H9 (cell line): ENCODE results near the gene LSP1. TPM values are rescaled to one million over a fixed set of nuclear protein-coding genes. Genes with fewer than 3 reads are reported as not detected.

ENCODE experiments used
- DNase-seq: peaks from one replicate; pipeline ENCODE4 v3.0.0-alpha.2; 2017
- H2AFZ ChIP-seq: one replicate; pipeline ENCODE4 v1.6.1; 2013; ENCODE audit warnings: mild to moderate bottlenecking, low read length, control low read depth, moderate library complexity
- H2AK5ac ChIP-seq: 2 replicates; pipeline ENCODE4 v1.6.1; 2013; ENCODE audit warnings: low read length, control low read depth, mixed read lengths; ENCODE audit not compliant: insufficient read length
- H2BK120ac ChIP-seq: one replicate; pipeline ENCODE4 v1.6.1; 2013; ENCODE audit warnings: low read depth, mild to moderate bottlenecking, low read length, control low read depth, inconsistent platforms; ENCODE audit not compliant: poor library complexity, severe bottlenecking
- H2BK12ac ChIP-seq: 2 replicates; pipeline ENCODE4 v1.6.1; 2013; ENCODE audit warnings: low read length, control low read depth, mixed read lengths, low read depth; ENCODE audit not compliant: insufficient read length
- H2BK15ac ChIP-seq: 2 replicates; pipeline ENCODE4 v1.6.1; 2013; ENCODE audit warnings: low read depth, low read length, control low read depth
- H2BK20ac ChIP-seq: one replicate; pipeline ENCODE4 v1.6.1; 2013; ENCODE audit warnings: low read depth, mild to moderate bottlenecking, low read length, control low read depth, inconsistent platforms; ENCODE audit not compliant: poor library complexity, severe bottlenecking
- H2BK5ac ChIP-seq: 2 replicates; pipeline ENCODE4 v1.6.1; 2013; ENCODE audit warnings: low read length, control low read depth, mixed read lengths; ENCODE audit not compliant: insufficient read length
- H3K14ac ChIP-seq: 2 replicates; pipeline ENCODE4 v1.6.1; 2013; ENCODE audit warnings: low read length, control low read depth; ENCODE audit not compliant: insufficient read depth
- H3K18ac ChIP-seq: 2 replicates; pipeline ENCODE4 v1.6.1; 2013; ENCODE audit warnings: low read depth, mild to moderate bottlenecking, mixed read lengths, low read length, control low read depth; ENCODE audit not compliant: insufficient read length
- H3K23ac ChIP-seq: 2 replicates; pipeline ENCODE4 v1.6.1; 2013; ENCODE audit warnings: low read length, control low read depth, mixed read lengths, low read depth; ENCODE audit not compliant: insufficient read length
- H3K23me2 ChIP-seq: 2 replicates; pipeline ENCODE4 v1.6.1; 2013; ENCODE audit warnings: low read depth, mild to moderate bottlenecking, mixed read lengths, low read length, control low read depth; ENCODE audit not compliant: insufficient read length, poor library complexity, severe bottlenecking
- H3K27ac ChIP-seq: 2 replicates; pipeline ENCODE4 v1.5.1; 2013; ENCODE audit warnings: low read length, control low read depth, mixed read lengths, low read depth; ENCODE audit not compliant: insufficient read length
- H3K27me3 ChIP-seq: 2 replicates; pipeline ENCODE4 v1.6.1; 2013; ENCODE audit warnings: low read length, control low read depth, inconsistent platforms; ENCODE audit not compliant: insufficient read depth
- H3K4ac ChIP-seq: 2 replicates; pipeline ENCODE4 v1.6.1; 2013; ENCODE audit warnings: low read depth, mild to moderate bottlenecking, control low read depth, inconsistent platforms, low read length, moderate library complexity
- H3K4me1 ChIP-seq: 2 replicates; pipeline ENCODE4 v1.6.1; 2013; ENCODE audit warnings: low read length, control low read depth, inconsistent platforms; ENCODE audit not compliant: insufficient read depth
- H3K4me2 ChIP-seq: 2 replicates; pipeline ENCODE4 v1.6.1; 2013; ENCODE audit warnings: low read length, control low read depth, mixed read lengths; ENCODE audit not compliant: insufficient read length, insufficient read depth
- H3K56ac ChIP-seq: 2 replicates; pipeline ENCODE4 v1.6.1; 2013; ENCODE audit warnings: low read depth, mild to moderate bottlenecking, mixed read lengths, low read length, control low read depth; ENCODE audit not compliant: insufficient read length
- H3K79me1 ChIP-seq: 2 replicates; pipeline ENCODE4 v1.6.1; 2013; ENCODE audit warnings: low read depth, mild to moderate bottlenecking, moderate library complexity, low read length, control low read depth, inconsistent platforms; ENCODE audit not compliant: insufficient read depth, poor library complexity, severe bottlenecking
- H3K79me2 ChIP-seq: 2 replicates; pipeline ENCODE4 v1.6.1; 2013; ENCODE audit warnings: low read length, control low read depth, inconsistent platforms; ENCODE audit not compliant: insufficient read depth
- H3K9ac ChIP-seq: 2 replicates; pipeline ENCODE4 v1.6.1; 2013; ENCODE audit warnings: low read length, control low read depth, mixed read lengths; ENCODE audit not compliant: insufficient read length; ENCODE audit errors: extremely low read depth
- H3K9me3 ChIP-seq: one replicate; pipeline ENCODE4 v1.6.1; 2013; ENCODE audit warnings: low read depth, low read length, inconsistent platforms; ENCODE audit not compliant: control insufficient read depth
- H3T11ph ChIP-seq: one replicate; pipeline ENCODE4 v1.6.1; 2013; ENCODE audit warnings: mild to moderate bottlenecking, low read length, control low read depth, inconsistent platforms
- H4K20me1 ChIP-seq: one replicate; pipeline ENCODE4 v1.6.1; 2013; ENCODE audit not compliant: control insufficient read depth, insufficient read length, insufficient read depth
- H4K5ac ChIP-seq: 2 replicates; pipeline ENCODE4 v1.6.1; 2013; ENCODE audit warnings: low read depth, mild to moderate bottlenecking, mixed read lengths, low read length, control low read depth; ENCODE audit not compliant: insufficient read length
- H4K8ac ChIP-seq: replicated peaks from 2 replicates; pipeline ENCODE4 v1.6.1; 2013; ENCODE audit warnings: low read length, control low read depth, mixed read lengths, low read depth; ENCODE audit not compliant: insufficient read length
- H4K91ac ChIP-seq: 2 replicates; pipeline ENCODE4 v1.6.1; 2013; ENCODE audit warnings: low read depth, mild to moderate bottlenecking, moderate library complexity, mixed read lengths, low read length, control low read depth; ENCODE audit not compliant: insufficient read length
- H3K27ac Mint-ChIP-seq, 3 experiments: 2 replicates in 2 of 3; 3 replicates in 1 of 3; pipeline ENCODE4 v1.8.0; 2020 to 2021; ENCODE audit warnings: mixed read lengths in 3 of 3, mild to moderate bottlenecking in 1 of 3, moderate library complexity in 1 of 3
- H3K27me3 Mint-ChIP-seq: 2 replicates; pipeline ENCODE4 v1.8.0; 2021; ENCODE audit warnings: low read depth, mild to moderate bottlenecking, moderate library complexity, mixed read lengths
- H3K36me3 Mint-ChIP-seq, 3 experiments: 2 replicates in 2 of 3; 3 replicates in 1 of 3; pipeline ENCODE4 v1.8.0; 2020 to 2021; ENCODE audit warnings: low read depth in 3 of 3, mixed read lengths in 3 of 3; ENCODE audit not compliant: insufficient read depth in 1 of 3
- H3K4me1 Mint-ChIP-seq, 2 experiments: 2 replicates each; pipeline ENCODE4 v1.8.0; 2020; ENCODE audit warnings: mixed read lengths in 2 of 2
- H3K4me3 Mint-ChIP-seq, 2 experiments: 2 replicates in 1 of 2; 3 replicates in 1 of 2; pipeline ENCODE4 v1.8.0; 2020 to 2021; ENCODE audit warnings: mild to moderate bottlenecking in 2 of 2, mixed read lengths in 2 of 2, moderate library complexity in 1 of 2
- H3K9me3 Mint-ChIP-seq, 2 experiments: 2 replicates in 1 of 2; 3 replicates in 1 of 2; pipeline ENCODE4 v1.8.0; 2020; ENCODE audit warnings: mild to moderate bottlenecking in 2 of 2, mixed read lengths in 2 of 2, moderate library complexity in 1 of 2
- CTCF ChIP-seq: fragments of 200-600 bp; sonication (generic); conservative IDR thresholded peaks from 3 replicates; pipeline ENCODE4 v1.8.0; 2021; ENCODE audit warnings: antibody characterized with exemption, mild to moderate bottlenecking
- WGBS: extraction: QIAGEN DNeasy Blood & Tissue Kit; methylation state at CpG from one replicate; pipeline ENCODE4 v1.1.7; 2013; ENCODE audit warnings: missing lambda C conversion rate, low lambda C conversion rate, mixed read lengths; ENCODE audit not compliant: insufficient read length; ENCODE audit errors: extremely low coverage; 5-methylcytosine and 5-hydroxymethylcytosine counted together
- total RNA-seq: library from RNA; stranded (reverse); gene quantifications from 2 replicates; pipeline ENCODE4 v1.2.1, GENCODE V29; 2021

LSP1 gene
- total RNA-seq, 1 experiment from 2014 or later = not detected

- no peaks in the 10 kb centered on the region; a peak in 1 of 7 replicates for H3K36me3 Mint-ChIP-seq
- Histone ChIP-seq H3K27me3 (no peaks in the 10 kb centered on the region), H4K8ac (no peak overlapping the region), H3K4me2 (no peak overlapping the region), H2BK20ac (no peak overlapping the region), H3K23ac (no peak overlapping the region), H3K79me2 (no peaks in the 10 kb centered on the region), H2BK15ac (no peak overlapping the region), H3K23me2 (no peaks in the 10 kb centered on the region), H2BK120ac (no peak overlapping the region), H2AK5ac (no peak overlapping the region), H4K91ac (no peak overlapping the region), H3K79me1 (no peaks in the 10 kb centered on the region), H3K56ac (no peak overlapping the region), H3K4ac (no peak overlapping the region), H2BK5ac (no peak overlapping the region), H3K14ac (no peak overlapping the region), H3K27ac (no peak overlapping the region), H3K18ac (no peak overlapping the region), H2BK12ac (no peak overlapping the region), H3K9ac (no peak overlapping the region), H4K5ac (no peak overlapping the region), H2AFZ (no peak overlapping the region), H3K9me3 (no peaks in the 10 kb centered on the region), H3T11ph (no peak overlapping the region), H4K20me1 (no peaks in the 10 kb centered on the region), H3K4me1 (no peaks in the 10 kb centered on the region)
- H3K4me3 Mint-ChIP-seq = no peak overlapping the region
- TF ChIP-seq CTCF = no peak
- no peak overlapping the region; a peak in 1 of 7 replicates for H3K27ac Mint-ChIP-seq
- DNase-seq = no peak
- H3K4me1 Mint-ChIP-seq = 0 out of 4 replicates have a peak, but pooled peaks cover 0 to 2% of the 10 kb centered on the region in 2 experiments
- H3K27me3 Mint-ChIP-seq = peaks cover 13% of the 10 kb centered on the region
- H3K9me3 Mint-ChIP-seq = peaks cover 6% of the 10 kb centered on the region in 2 experiments; a peak in 3 of 5 replicates
- WGBS = 100% methylated on average over 2 of the region's 2 CpGs
Measured at GRCh38 chr11:1915795-1916131, 62.9 kb downstream of the LSP1 start.
